Measurements from ENCODE around the gene TWF1. TPM values are rescaled to one million over a fixed set of nuclear protein-coding genes. Genes with fewer than 3 reads are reported as not detected.

The TWF1 gene
- total and polyA plus RNA-seq, 4 donors, result 33.1 to 80.1 (median 48.7) TPM

DNA sequence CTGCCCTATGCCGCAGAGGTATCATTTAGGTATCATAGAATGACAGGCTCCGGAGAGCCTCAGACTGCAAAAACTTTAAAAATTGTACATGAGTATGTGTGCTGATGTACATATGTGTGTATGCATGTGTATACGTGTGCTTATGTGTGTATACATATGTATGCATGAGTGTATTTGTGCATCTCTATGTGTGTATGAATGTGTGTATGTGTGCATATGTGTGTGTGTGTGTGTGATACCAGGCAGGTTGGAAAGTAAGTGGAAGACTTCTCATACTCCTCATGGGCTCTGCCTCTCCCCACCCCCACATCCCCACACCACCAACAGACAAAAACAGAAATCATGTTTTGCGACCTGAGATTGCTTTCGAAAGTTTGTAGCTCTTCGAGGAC lies 29.1 kb upstream of the TWF1 start:
- 45 to 46% methylated on average over 6 of the region's 6 CpGs for WGBS, 2 donors
- Histone ChIP-seq H3K27me3 (ENCODE audit: control insufficient read depth in 3 of 3, insufficient read depth in 3 of 3, low read length in 2 of 3) (peaks cover 0 to 8% (median 0%) of the 10 kb centered on the region in 3 donors), H3K4me3 (peak overlapping the region; percentile 84), H3K27ac (ENCODE audit: low read depth in 1 of 2, low read length in 1 of 2) (peak overlapping the region in 1 of 2 donors; percentile 99), H3K9ac (ENCODE audit: insufficient read depth in 1 of 2, low read length in 2 of 2) (no peak overlapping the region), H3K36me3 (ENCODE audit: control insufficient read depth in 4 of 4, insufficient read depth in 4 of 4, low read length in 4 of 4) (no peaks in the 10 kb centered on the region), H3K9me3 (ENCODE audit: control insufficient read depth in 4 of 4, insufficient read depth in 3 of 4, low read length in 3 of 4) (no peaks in the 10 kb centered on the region), H3K4me1 (ENCODE audit: control insufficient read depth in 5 of 5, insufficient read depth in 5 of 5, low read length in 5 of 5) (peaks cover 0 to 12% (median 3%) of the 10 kb centered on the region in 5 donors)
- no peak for ATAC-seq (ENCODE audit: insufficient read depth, low FRiP score)
- no peak for DNase-seq
- TF ChIP-seq, protein P1, sequence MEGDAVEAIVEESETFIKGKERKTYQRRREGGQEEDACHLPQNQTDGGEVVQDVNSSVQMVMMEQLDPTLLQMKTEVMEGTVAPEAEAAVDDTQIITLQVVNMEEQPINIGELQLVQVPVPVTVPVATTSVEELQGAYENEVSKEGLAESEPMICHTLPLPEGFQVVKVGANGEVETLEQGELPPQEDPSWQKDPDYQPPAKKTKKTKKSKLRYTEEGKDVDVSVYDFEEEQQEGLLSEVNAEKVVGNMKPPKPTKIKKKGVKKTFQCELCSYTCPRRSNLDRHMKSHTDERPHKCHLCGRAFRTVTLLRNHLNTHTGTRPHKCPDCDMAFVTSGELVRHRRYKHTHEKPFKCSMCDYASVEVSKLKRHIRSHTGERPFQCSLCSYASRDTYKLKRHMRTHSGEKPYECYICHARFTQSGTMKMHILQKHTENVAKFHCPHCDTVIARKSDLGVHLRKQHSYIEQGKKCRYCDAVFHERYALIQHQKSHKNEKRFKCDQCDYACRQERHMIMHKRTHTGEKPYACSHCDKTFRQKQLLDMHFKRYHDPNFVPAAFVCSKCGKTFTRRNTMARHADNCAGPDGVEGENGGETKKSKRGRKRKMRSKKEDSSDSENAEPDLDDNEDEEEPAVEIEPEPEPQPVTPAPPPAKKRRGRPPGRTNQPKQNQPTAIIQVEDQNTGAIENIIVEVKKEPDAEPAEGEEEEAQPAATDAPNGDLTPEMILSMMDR (IDR thresholded peaks at IDR 0.05; ENCODE audit: control extremely low read depth, extremely low read depth), result no peak

- Histone ChIP-seq H3K27ac (ENCODE audit: low read depth in 1 of 2, low read length in 1 of 2) (no peak overlapping the region), H3K9me3 (ENCODE audit: control insufficient read depth in 4 of 4, insufficient read depth in 3 of 4, low read length in 3 of 4) (no peaks in the 10 kb centered on the region), H3K4me3 (no peak overlapping the region), H3K36me3 (ENCODE audit: control insufficient read depth in 4 of 4, insufficient read depth in 4 of 4, low read length in 4 of 4) (no peaks in the 10 kb centered on the region), H3K4me1 (ENCODE audit: control insufficient read depth in 5 of 5, insufficient read depth in 5 of 5, low read length in 5 of 5) (peaks cover 0 to 12% (median 3%) of the 10 kb centered on the region in 5 donors), H3K9ac (ENCODE audit: insufficient read depth in 1 of 2, low read length in 2 of 2) (no peak overlapping the region), H3K27me3 (ENCODE audit: control insufficient read depth in 3 of 3, insufficient read depth in 3 of 3, low read length in 2 of 3) (peaks cover 0 to 8% (median 0%) of the 10 kb centered on the region in 3 donors)
- no peak for ATAC-seq (ENCODE audit: insufficient read depth, low FRiP score)
- 45 to 64% methylated on average over 4 of the region's 4 CpGs for WGBS, 2 donors
- TF ChIP-seq, protein P1 (IDR thresholded peaks at IDR 0.05; ENCODE audit: control extremely low read depth, extremely low read depth), result no peak
- no peak for DNase-seq
These were observed 26.5 kb upstream of the TWF1 start for GRCh38 chr12:43832463-43833168.

- no peaks in the 10 kb centered on the region for H3K9me3 ChIP-seq (ENCODE audit: control insufficient read depth in 4 of 4, insufficient read depth in 3 of 4, low read length in 3 of 4)
- no peaks in the 10 kb centered on the region for H3K4me1 ChIP-seq (ENCODE audit: control insufficient read depth in 5 of 5, insufficient read depth in 5 of 5, low read length in 5 of 5)
- ATAC-seq (ENCODE audit: insufficient read depth, low FRiP score), result no peak
- no peak for DNase-seq
- peaks cover 0 to 6% (median 0%) of the 10 kb centered on the region in 3 donors for H3K27me3 ChIP-seq (ENCODE audit: control insufficient read depth in 3 of 3, insufficient read depth in 3 of 3, low read length in 2 of 3)
- H3K9ac ChIP-seq (ENCODE audit: insufficient read depth in 1 of 2, low read length in 2 of 2), result no peak overlapping the region
- 70 to 74% methylated on average over 1 of the region's 1 CpG for WGBS, 2 donors
- TF ChIP-seq, protein P1 (IDR thresholded peaks at IDR 0.05; ENCODE audit: control extremely low read depth, extremely low read depth), result no peak
- H3K27ac ChIP-seq (ENCODE audit: low read depth in 1 of 2, low read length in 1 of 2), result no peak overlapping the region
- H3K4me3 ChIP-seq, result no peak overlapping the region
- H3K36me3 ChIP-seq (ENCODE audit: control insufficient read depth in 4 of 4, insufficient read depth in 4 of 4, low read length in 4 of 4), result no peaks in the 10 kb centered on the region
These were observed 21.0 kb upstream of the TWF1 start for GRCh38 chr12:43827093-43827492.
